Heart left ventricle (tissue), 16 donors: Measurements from ENCODE around the gene KRTAP10-5. TPM values are rescaled to one million over a fixed set of nuclear protein-coding genes. Genes with fewer than 3 reads are reported as not detected.

Experiments
- ATAC-seq, 4 donors: fragments of 200-7000 bp; cut with Tn5 transposase; one replicate each; pipeline ENCODE4 v1.9.1; 2020 to 2022; ENCODE audit warnings: moderate library complexity in 4 of 4, mild to moderate bottlenecking in 3 of 4, moderate number of reproducible peaks in 1 of 4
- DNase-seq, 5 donors: peaks; one replicate each; pipeline ENCODE4 v3.0.0-alpha.2; 2020
- H3K27ac ChIP-seq, 12 donors: fragments of 200-600 bp; sonication (generic) in 4 of 12; one replicate each; pipeline versions ENCODE4 v1.5.0 to v1.8.0; 2016 to 2022; ENCODE audit warnings: mild to moderate bottlenecking in 2 of 12
- H3K27me3 ChIP-seq, 9 donors: fragments of 200-600 bp; sonication (generic) in 2 of 9; one replicate each; pipeline versions ENCODE4 v1.5.1 to v1.8.0; 2016 to 2022; ENCODE audit warnings: mild to moderate bottlenecking in 3 of 9
- H3K36me3 ChIP-seq, 9 donors: fragments of 200-600 bp; sonication (generic) in 2 of 9; one replicate each; pipeline versions ENCODE4 v1.5.0 to v1.8.0; 2018 to 2022; ENCODE audit warnings: mild to moderate bottlenecking in 2 of 9
- H3K4me1 ChIP-seq, 12 donors: fragments of 200-600 bp; sonication (generic) in 4 of 12; one replicate each; pipeline versions ENCODE4 v1.5.0 to v1.8.0; 2016 to 2022; ENCODE audit warnings: mild to moderate bottlenecking in 3 of 12
- H3K4me3 ChIP-seq, 12 donors: fragments of 200-600 bp; sonication (generic) in 4 of 12; one replicate each; pipeline versions ENCODE4 v1.5.0 to v1.8.0; 2017 to 2022; ENCODE audit warnings: mild to moderate bottlenecking in 9 of 12, moderate library complexity in 4 of 12
- H3K9me3 ChIP-seq, 12 donors: fragments of 200-600 bp; sonication (generic) in 4 of 12; one replicate each; pipeline versions ENCODE4 v1.5.0 to v1.8.0; 2016 to 2022; ENCODE audit warnings: mild to moderate bottlenecking in 1 of 12
- CTCF ChIP-seq, 12 donors: fragments of 200-600 bp; sonication (generic) in 4 of 12; IDR thresholded peaks; one replicate each; pipeline versions ENCODE4 v1.5.0 to v1.8.0; 2018 to 2022; ENCODE audit warnings: antibody characterized with exemption in 12 of 12, mild to moderate bottlenecking in 5 of 12
- POLR2A ChIP-seq, 2 donors: fragments of 450-650 bp; IDR thresholded peaks; one replicate each; pipeline ENCODE4 v1.6.1; 2017; ENCODE audit warnings: antibody characterized with exemption in 2 of 2, mild to moderate bottlenecking in 2 of 2, moderate library complexity in 2 of 2
- WGBS, 4 donors: extraction: QIAGEN DNeasy Blood & Tissue Kit in 2 of 4; methylation state at CpG; one replicate each; pipeline versions ENCODE4 v1.1.5 to v1.1.7; 2013 to 2018; 5-methylcytosine and 5-hydroxymethylcytosine counted together
- intact Hi-C, 10 donors: fragments of 100-400 bp; cut with DNase I; formaldehyde crosslinking; loops; one replicate each; pipeline versions ENCODE4 v1.11.1 to v1.14.2; 2022
- polyA plus RNA-seq, 2 donors: library from polyadenylated mRNA; stranded (reverse); fragments of 200-250 nt; gene quantifications; one replicate each; pipeline ENCODE4 v1.2.3, GENCODE V29; 2013
- total RNA-seq, 9 donors: library from RNA; depleted of rRNA in 2 of 9; stranded (reverse); fragments of >200 nt in 2 of 9; fragmentation: NEBNext Ultra II Directional in 3 of 9; extraction: Animal tissue kit (Norgen Biotek cat#: 25700) in 3 of 9; gene quantifications; one replicate each; pipeline versions ENCODE4 v1.1.0 to v1.2.4, GENCODE V29; 2016 to 2023
- donor health status: ischemic (EF 13 %, LVEDD 7.1; RV severe dilation, severe dysfunction).
- donor health status: healthy with polysubstance abuse.
- donor health status: DM: no; HTN: yes; CAD: no.
- donor health status: DM: no; HTN: no; CAD: no.
- donor health status: ischemic (EF 25% LVEDD 6.9; RV normal size, moderate dysfunction).
- donor health status: ischemic (EF 25% LVEDD 5.7; RV mildly dilated, moderate dysfunction).
- donor health status: healthy.
- donor health status: DM: yes; HTN: yes; CAD: no.
- donor health status: ischemic (EF 35%, LVEDD 5.7; RV mildly dilated, moderate dysfunction).
- donor health status: nonischemic (EF 11% LVEDD 7.7; RV severe dilation, severe dysfunction).
- donor health status: DM: yes; HTN: yes; CAD: no.
- donor health status: PGD.
- donor health status: ischemic (EF 29% LVEDD 5.4; RV normal size, mild dysfunction).
- donor health status: nonischemic (EF 23%, LVEDD 6.1; RV moderate dilation, normal function).

The KRTAP10-5 gene
- total and polyA plus RNA-seq, 11 donors: not detected

- DNase-seq: peak in 3 of 5 donors; percentile 15 to 38 (median 17)
- 76 to 82% (median 79%) methylated on average over 16 to 30 of the region's 30 CpGs for WGBS, 4 donors
- TF ChIP-seq CTCF (IDR thresholded peaks at IDR 0.05) (no peak), POLR2A (IDR thresholded peaks at IDR 0.05) (no peak)
Observed at GRCh38 chr21:44531606-44532564, 48.5 kb downstream of the KRTAP10-5 start.

GRCh38 chr21:44530903-44531605 lies 49.4 kb downstream of the KRTAP10-5 start:
- DNase-seq: peak in 2 of 5 donors; percentile 11 to 46
- WGBS, 4 donors: 84 to 90% (median 87%) methylated on average over 19 to 23 of the region's 23 CpGs

More at GRCh38 chr21:44531606-44532564, 48.5 kb downstream of the KRTAP10-5 start:
- no peak for ATAC-seq
- H3K27ac ChIP-seq: no peak overlapping the region
- no peaks in the 10 kb centered on the region for H3K36me3 ChIP-seq
- peaks cover 0 to 13% (median 0%) of the 10 kb centered on the region in 9 donors for H3K27me3 ChIP-seq
- H3K4me3 ChIP-seq: no peak overlapping the region
- H3K9me3 ChIP-seq: no peaks in the 10 kb centered on the region
- H3K4me1 ChIP-seq: no peaks in the 10 kb centered on the region
- intact Hi-C loops: no loop called here

GRCh38 chr21:44530221-44530902 lies 50.0 kb downstream of the KRTAP10-5 start:
- H3K27me3 ChIP-seq: peaks cover 0 to 13% (median 0%) of the 10 kb centered on the region in 9 donors
- DNase-seq (peak in 1 of 5 donors; percentile 18), ATAC-seq (no peak)
- H3K36me3 ChIP-seq: no peaks in the 10 kb centered on the region
- 81 to 90% (median 86%) methylated on average over 7 of the region's 7 CpGs for WGBS, 4 donors
- TF ChIP-seq POLR2A (IDR thresholded peaks at IDR 0.05) (no peak), CTCF (IDR thresholded peaks at IDR 0.05) (no peak)
- no peaks in the 10 kb centered on the region for H3K4me1 ChIP-seq
- no peaks in the 10 kb centered on the region for H3K9me3 ChIP-seq
- H3K4me3 ChIP-seq: no peak overlapping the region
- intact Hi-C loops: no loop called here
- H3K27ac ChIP-seq: no peak overlapping the region

More at GRCh38 chr21:44530903-44531605, 49.4 kb downstream of the KRTAP10-5 start:
- no peak for ATAC-seq
- H3K4me3 ChIP-seq: no peak overlapping the region
- peaks cover 0 to 13% (median 0%) of the 10 kb centered on the region in 9 donors for H3K27me3 ChIP-seq
- no peaks in the 10 kb centered on the region for H3K4me1 ChIP-seq
- intact Hi-C loops: no loop called here
- H3K27ac ChIP-seq: no peak overlapping the region
- TF ChIP-seq CTCF (IDR thresholded peaks at IDR 0.05) (no peak), POLR2A (IDR thresholded peaks at IDR 0.05) (no peak)
- H3K9me3 ChIP-seq: no peaks in the 10 kb centered on the region
- no peaks in the 10 kb centered on the region for H3K36me3 ChIP-seq
